K562 (cell line): ENCODE data around the gene GPN1. TPM values are rescaled to one million over a fixed set of nuclear protein-coding genes. Genes with fewer than 3 reads are reported as not detected.
A peak's percentile ranks its signal among the peaks of the same experiment; 100 is the strongest.
"Not testable (repeated sequence)": the region's sequence is repeated elsewhere in the genome, so short reads cannot be mapped to it uniquely, and the experiment has no call there.

Experiments
- ATAC-seq: fragments of 200-7000 bp; cut with Tn5 transposase; 3 replicates; pipeline ENCODE4 v1.9.1; 2020; ENCODE audit warnings: moderate library complexity
- BruUV-seq: library from RNA; stranded (reverse); fragments of 400-500 nt; replicated peaks from 2 replicates; lab custom pipeline; 2021; lab: Mats Ljungman, UMichigan
- CTCF ChIA-PET: fragments of 300-600 bp; formaldehyde crosslinking; extraction: SDS; loops from one replicate; lab custom pipeline; 2021; ENCODE audit warnings: low intra/inter-chr PET ratio; lab: Yijun Ruan, JAX
- POLR2A ChIA-PET: fragments of 300-600, 350-650 bp; sonication (Branson Sonifier 250); formaldehyde crosslinking; extraction: SDS; loops from one replicate; lab custom pipeline; 2021; ENCODE audit warnings: antibody characterized with exemption, inconsistent platforms; lab: Yijun Ruan, JAX
- DNase-seq, 4 experiments: peaks; one replicate each; pipeline versions ENCODE4 v3.0.0 to v3.0.0-alpha.2; 2011 to 2018; ENCODE audit warnings: low spot score in 3 of 4, mixed read lengths in 3 of 4; ENCODE audit errors: extremely low read depth in 1 of 4
- FAIRE-seq: peaks from 2 replicates; lab custom pipeline; 2011; peaks lifted over from hg19 to GRCh38; lab: Jason Lieb, UNC
- H2AFZ ChIP-seq: 2 replicates; pipeline ENCODE4 v1.6.0; 2011; ENCODE audit warnings: low read depth, low read length, control low read depth, inconsistent platforms
- H3K27ac ChIP-seq: fragments of 200-600 bp; 3 replicates; pipeline ENCODE4 v1.8.0; 2011; ENCODE audit warnings: low read depth, mild to moderate bottlenecking, control low read depth, inconsistent platforms, low read length, moderate library complexity, mixed read lengths; ENCODE audit errors: extremely low read depth
- H3K27me3 ChIP-seq, 2 experiments: fragments of 300-600 bp in 1 of 2; 2 replicates in 1 of 2; 3 replicates in 1 of 2; pipeline versions ENCODE4 v1.6.0 to v1.8.0; 2011; ENCODE audit warnings: inconsistent platforms in 2 of 2, low read length in 2 of 2, mild to moderate bottlenecking in 1 of 2, mixed read lengths in 1 of 2, moderate library complexity in 1 of 2; ENCODE audit not compliant: control insufficient read depth in 2 of 2, insufficient read depth in 2 of 2
- H3K36me3 ChIP-seq: fragments of 300-600 bp; 3 replicates; pipeline ENCODE4 v1.8.0; 2011; ENCODE audit warnings: mild to moderate bottlenecking, low read length, inconsistent platforms; ENCODE audit not compliant: control insufficient read depth, insufficient read depth
- H3K4me1 ChIP-seq, 2 experiments: fragments of 200-600 bp in 1 of 2; replicated peaks in 1 of 2; 2 replicates in 1 of 2; 3 replicates in 1 of 2; pipeline versions ENCODE4 v1.5.1 to v1.8.0; 2011; ENCODE audit warnings: inconsistent platforms in 2 of 2, low read length in 2 of 2, mild to moderate bottlenecking in 1 of 2, mixed read lengths in 1 of 2, moderate library complexity in 1 of 2; ENCODE audit not compliant: control insufficient read depth in 2 of 2, insufficient read depth in 2 of 2
- H3K4me2 ChIP-seq: 2 replicates; pipeline ENCODE4 v1.6.1; 2011; ENCODE audit warnings: low read length, control low read depth, inconsistent platforms, mixed read lengths; ENCODE audit not compliant: insufficient read depth
- H3K4me3 ChIP-seq: fragments of 200-600 bp; sonication (generic), shearing (Covaris generic); 2 replicates; pipeline ENCODE4 v1.5.1; 2016; ENCODE audit warnings: control low read depth, inconsistent platforms
- H3K79me2 ChIP-seq: fragments of 200-600 bp; 3 replicates; pipeline ENCODE4 v1.8.0; 2011; ENCODE audit warnings: low read length, inconsistent platforms; ENCODE audit not compliant: control insufficient read depth, insufficient read depth
- H3K9ac ChIP-seq, 2 experiments: 2 replicates each; pipeline versions ENCODE4 v1.6.0 to v1.6.1; 2011; ENCODE audit warnings: low read depth in 2 of 2, low read length in 2 of 2, control low read depth in 1 of 2, inconsistent platforms in 1 of 2, mild to moderate bottlenecking in 1 of 2, mixed read lengths in 1 of 2; ENCODE audit not compliant: insufficient read depth in 1 of 2
- H3K9me1 ChIP-seq: one replicate; pipeline ENCODE4 v1.6.0; 2011; ENCODE audit warnings: inconsistent platforms, mild to moderate bottlenecking, low read length, moderate library complexity; ENCODE audit not compliant: control insufficient read depth, insufficient read depth
- H3K9me3 ChIP-seq: replicated peaks from 2 replicates; pipeline ENCODE4 v1.5.1; 2011; ENCODE audit warnings: low read depth, low read length, inconsistent platforms; ENCODE audit not compliant: control insufficient read depth, insufficient read depth
- H4K20me1 ChIP-seq: replicated peaks from 2 replicates; pipeline ENCODE4 v1.6.1; 2011; ENCODE audit warnings: low read length, inconsistent platforms, mixed read lengths; ENCODE audit not compliant: control insufficient read depth, insufficient read depth
- ARID1B ChIP-seq: fragments of 450-650 bp; IDR thresholded peaks from 2 replicates; pipeline ENCODE4 v1.6.1; 2016; ENCODE audit warnings: antibody characterized with exemption, mild to moderate bottlenecking, inconsistent platforms
- BHLHE40 ChIP-seq: IDR thresholded peaks from 2 replicates; pipeline ENCODE4 v1.6.1; 2011; ENCODE audit warnings: low read length, improper control_type of control experiment
- FOSL1 ChIP-seq: fragments of 200-800 bp; sonication (Bioruptor generic); conservative IDR thresholded peaks from 2 replicates; pipeline ENCODE4 v1.6.1; 2016; ENCODE audit warnings: missing genetic modification characterization, missing compliant biosample characterization
- JUN ChIP-seq, 2 experiments: sonication (generic) in 1 of 2; formaldehyde crosslinking in 1 of 2; IDR thresholded peaks; 2 replicates each; pipeline versions ENCODE4 v1.6.1 to v1.8.0; 2012 to 2022; ENCODE audit warnings: borderline replicate concordance in 2 of 2, mild to moderate bottlenecking in 2 of 2, improper control_type of control experiment in 1 of 2, low read depth in 1 of 2, low read length in 1 of 2, missing genetic modification reagents in 1 of 2
- JUND ChIP-seq, 2 experiments: IDR thresholded peaks; 2 replicates in 1 of 2; 3 replicates in 1 of 2; pipeline ENCODE4 v1.6.1; 2011; ENCODE audit warnings: borderline replicate concordance in 2 of 2, low read depth in 2 of 2, low read length in 2 of 2, improper control_type of control experiment in 1 of 2, missing biosample characterization in 1 of 2, missing genetic modification characterization in 1 of 2, missing genetic modification reagents in 1 of 2
- KAT7 ChIP-seq: sonication (generic); formaldehyde crosslinking; IDR thresholded peaks from 2 replicates; pipeline ENCODE4 v1.8.0; 2022; ENCODE audit warnings: missing genetic modification reagents, mild to moderate bottlenecking, borderline replicate concordance
- NCOR1 ChIP-seq: fragments of 450-650 bp; IDR thresholded peaks from 2 replicates; pipeline ENCODE4 v1.6.1; 2016; ENCODE audit warnings: mild to moderate bottlenecking, moderate library complexity
- SMARCA4 ChIP-seq: fragments of 450-650 bp; IDR thresholded peaks from 2 replicates; pipeline ENCODE4 v1.6.1; 2016
- U2AF1 ChIP-seq: fragments of 200-400 bp; formaldehyde crosslinking; optimal IDR thresholded peaks from 2 replicates; pipeline ENCODE3; 2017; ENCODE audit warnings: mild to moderate bottlenecking, low read depth, low read length, moderate library complexity
- WGBS: fragments of 100-300 bp; shearing (Covaris generic); methylation state at CpG from one replicate; pipeline ENCODE4 v1.1.6; 2016; ENCODE audit warnings: low coverage, mixed read lengths; ENCODE audit not compliant: insufficient coverage; ENCODE audit errors: missing lambda C conversion rate; 5-methylcytosine and 5-hydroxymethylcytosine counted together
- in situ Hi-C: fragments of 300-500 bp; cut with MboI; formaldehyde crosslinking; loops from 4 replicates; pipeline ENCODE4 v1.15.0; 2018; ENCODE audit warnings: inconsistent platforms, mixed read lengths
- intact Hi-C: fragments of 100-400 bp; cut with micrococcal nuclease; formaldehyde crosslinking; loops from 2 replicates; pipeline ENCODE4 v1.14.2; 2022
- polyA plus RNA-seq, 8 experiments: library from polyadenylated mRNA; depleted of rRNA in 4 of 8; stranded (reverse) in 5 of 8; unstranded in 3 of 8; fragments of >200 nt; fragmentation: Nextera tagmentation in 2 of 8; fragmentation: Illumina TruSeq in 1 of 8; extraction: Ambion mirVana in 2 of 8; extraction: Trizol in 1 of 8; gene quantifications; 2 replicates each; pipeline versions ENCODE4 v1.2.1 to v1.2.3, GENCODE V29; 2011 to 2014; ENCODE audit warnings: inconsistent platforms in 1 of 8, missing spikeins in 1 of 8
- total RNA-seq, 7 experiments: library from RNA; depleted of rRNA in 6 of 7; stranded (reverse); fragments of >200 nt in 6 of 7; fragmentation: Illumina TruSeq in 2 of 7; extraction: Trizol in 2 of 7; gene quantifications; 2 replicates each; pipeline versions ENCODE4 v1.2.1 to v1.2.3, GENCODE V29; 2011 to 2021; ENCODE audit warnings: low replicate concordance in 1 of 7
- TF ChIP-seq, protein P1 (sequence below): fragments of 250-450 bp; sonication (Bioruptor Pico); IDR thresholded peaks from 2 replicates; pipeline ENCODE4 v1.8.0; 2022; ENCODE audit warnings: inconsistent platforms, mild to moderate bottlenecking, moderate library complexity, borderline replicate concordance
- TF ChIP-seq, protein P2 (sequence below), 2 experiments: fragments of 450-650 bp in 1 of 2; sonication (generic) in 1 of 2; formaldehyde crosslinking in 1 of 2; IDR thresholded peaks in 1 of 2; conservative IDR thresholded peaks in 1 of 2; 2 replicates each; pipeline versions ENCODE4 v1.6.1 to v1.8.1; 2016 to 2023; ENCODE audit warnings: mild to moderate bottlenecking in 2 of 2, moderate library complexity in 2 of 2, inconsistent platforms in 1 of 2, missing genetic modification reagents in 1 of 2

The GPN1 gene
- total and polyA plus RNA-seq, 9 of the 15 experiments (the other 6 are each of a cell fraction or from before 2014, with no cell fraction given), result 23.4 to 171 (median 48.2) TPM

DNA sequence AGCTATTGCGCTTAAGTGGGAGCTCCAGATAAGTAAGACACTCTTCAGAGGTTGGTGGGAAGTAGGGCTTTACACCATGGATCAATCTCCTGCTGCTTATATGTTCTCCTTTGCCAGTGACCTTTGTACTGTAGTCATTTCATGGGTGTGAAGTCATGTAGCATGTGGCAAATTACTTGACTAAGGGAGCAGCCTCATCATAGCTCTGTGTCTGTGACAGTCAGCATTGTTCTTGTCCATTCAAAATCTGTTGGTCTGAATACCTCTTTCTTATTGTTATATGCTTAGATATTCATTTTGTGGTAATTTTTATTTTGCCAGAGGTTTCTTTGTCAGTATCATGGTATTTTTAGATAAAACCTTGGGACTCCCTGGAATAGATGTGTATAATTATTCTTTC lies 53.0 kb downstream of the GPN1 start (continued):
- TF ChIP-seq, protein P1, sequence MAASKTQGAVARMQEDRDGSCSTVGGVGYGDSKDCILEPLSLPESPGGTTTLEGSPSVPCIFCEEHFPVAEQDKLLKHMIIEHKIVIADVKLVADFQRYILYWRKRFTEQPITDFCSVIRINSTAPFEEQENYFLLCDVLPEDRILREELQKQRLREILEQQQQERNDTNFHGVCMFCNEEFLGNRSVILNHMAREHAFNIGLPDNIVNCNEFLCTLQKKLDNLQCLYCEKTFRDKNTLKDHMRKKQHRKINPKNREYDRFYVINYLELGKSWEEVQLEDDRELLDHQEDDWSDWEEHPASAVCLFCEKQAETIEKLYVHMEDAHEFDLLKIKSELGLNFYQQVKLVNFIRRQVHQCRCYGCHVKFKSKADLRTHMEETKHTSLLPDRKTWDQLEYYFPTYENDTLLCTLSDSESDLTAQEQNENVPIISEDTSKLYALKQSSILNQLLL (CRISPR knock-in tag), result no peak
- TF ChIP-seq BHLHE40 (no peak), U2AF1 (no peak), KAT7 (CRISPR knock-in tag) (no peak), NCOR1 (no peak)
- TF ChIP-seq, all 486 proteins: peak for 0

DNA sequence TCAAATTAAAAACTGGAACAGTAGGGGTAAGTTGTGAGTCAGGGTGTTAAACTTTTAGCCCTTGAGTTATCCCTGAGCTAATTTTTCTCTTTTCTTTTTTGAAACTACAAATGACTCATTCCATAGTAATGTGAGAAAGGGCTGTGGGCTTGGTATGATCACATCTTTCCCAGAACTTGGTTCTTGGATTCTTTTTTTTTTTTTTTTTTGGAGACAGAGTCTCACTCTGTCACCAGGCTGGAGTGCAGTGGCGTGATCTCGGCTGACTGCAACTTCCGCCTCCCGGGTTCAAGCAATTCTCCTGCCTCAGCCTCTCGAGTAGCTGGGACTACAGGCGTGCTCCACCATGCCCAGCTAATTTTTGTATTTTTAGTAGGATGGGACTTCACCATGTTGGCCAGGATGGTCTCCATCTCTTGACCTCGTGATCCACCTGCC lies 53.5 kb downstream of the GPN1 start:
- H3K4me2 ChIP-seq; H3K27me3 ChIP-seq; H3K79me2 ChIP-seq; BruUV-seq; H2AFZ ChIP-seq; DNase-seq; H3K9me1 ChIP-seq; H3K4me3 ChIP-seq; in situ Hi-C loops; H3K9ac ChIP-seq; H3K27ac ChIP-seq; H3K4me1 ChIP-seq; H3K9me3 ChIP-seq; H4K20me1 ChIP-seq; ATAC-seq; FAIRE-seq; TF ChIP-seq JUND (tag; IDR thresholded peaks at IDR 0.05; ENCODE audit: borderline replicate concordance, low read depth, low read length); JUN (CRISPR knock-in tag; IDR thresholded peaks at IDR 0.05; ENCODE audit: borderline replicate concordance): not testable (repeated sequence)
- peaks cover 58% of the 10 kb centered on the region for H3K36me3 ChIP-seq
- WGBS, result 73% methylated on average over 7 of the region's 7 CpGs
- CTCF ChIA-PET, result interaction anchor here (0.7 to 2.5 kb wide), 6 partner anchors 9 to 1271 kb away, joined by 3 to 35 read pairs (median 4); partner anchors contain the start of gene PPM1G
- POLR2A ChIA-PET, result interaction anchor here (0.6 to 2.2 kb wide), 6 partner anchors 19 to 779 kb away, joined by 3 to 13 read pairs (median 3); partner anchors contain the start of genes NRBP1, SLC4A1AP and SUPT7L
- TF ChIP-seq JUND (IDR thresholded peaks at IDR 0.05; ENCODE audit: borderline replicate concordance, low read depth, low read length) (0 out of 2 replicates have a peak, but pooled peaks have one; percentile 5), SMARCA4 (peak; percentile 32; the same call in 1 of the 2 replicates), JUN (IDR thresholded peaks at IDR 0.05; ENCODE audit: borderline replicate concordance, low read depth, low read length) (0 out of 2 replicates have a peak, but pooled peaks have one; percentile 23), FOSL1 (peak; percentile 88), ARID1B (peak; percentile 23; the same call in 1 of the 2 replicates)
- TF ChIP-seq, protein P2, sequence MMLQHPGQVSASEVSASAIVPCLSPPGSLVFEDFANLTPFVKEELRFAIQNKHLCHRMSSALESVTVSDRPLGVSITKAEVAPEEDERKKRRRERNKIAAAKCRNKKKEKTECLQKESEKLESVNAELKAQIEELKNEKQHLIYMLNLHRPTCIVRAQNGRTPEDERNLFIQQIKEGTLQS (IDR thresholded peaks at IDR 0.05), result peak; percentile 70
- TF ChIP-seq, protein P2 (CRISPR knock-in tag; conservative IDR thresholded peaks at IDR 0.05), result not testable (repeated sequence)
- intact Hi-C loops, result loop anchor here (5.0 kb wide), 1 partner anchor 380 kb away; no protein-coding TSS in a partner anchor
